Neural cell (in vitro differentiated cells): ENCODE data around the gene SLC16A13. TPM values are rescaled to one million over a fixed set of nuclear protein-coding genes. Genes with fewer than 3 reads are reported as not detected.

Source experiments
- H2AFZ ChIP-seq: fragments of 200-600, 300-800 bp; sonication (generic), shearing (Covaris generic); 2 replicates; pipeline ENCODE4 v1.6.0; 2014; ENCODE audit warnings: low read depth, mild to moderate bottlenecking, antibody characterized with exemption, low read length, moderate library complexity
- H3F3A ChIP-seq: fragments of 200-600 bp; shearing (Covaris generic); 2 replicates; pipeline ENCODE4 v1.6.1; 2016; ENCODE audit warnings: mild to moderate bottlenecking, moderate library complexity, mixed read lengths, antibody characterized with exemption, low read length; ENCODE audit not compliant: insufficient read depth, poor library complexity, severe bottlenecking
- H3K27ac ChIP-seq: fragments of 200-600, 300-800 bp; sonication (generic), shearing (Covaris generic); 2 replicates; pipeline ENCODE4 v1.5.1; 2014; ENCODE audit warnings: mild to moderate bottlenecking, low read length, moderate library complexity
- H3K27me3 ChIP-seq: fragments of 300-800, 200-600 bp; sonication (generic), shearing (Covaris generic); 2 replicates; pipeline ENCODE4 v1.6.0; 2014; ENCODE audit warnings: mild to moderate bottlenecking, low read depth, low read length, moderate library complexity; ENCODE audit not compliant: insufficient read depth
- H3K36me3 ChIP-seq: fragments of 300-800, 200-600 bp; sonication (generic), shearing (Covaris generic); 2 replicates; pipeline ENCODE4 v1.5.1; 2014; ENCODE audit warnings: mild to moderate bottlenecking, antibody characterized with exemption, low read length, moderate library complexity; ENCODE audit not compliant: insufficient read depth
- H3K4me2 ChIP-seq: fragments of 300-800, 200-600 bp; sonication (generic), shearing (Covaris generic); 2 replicates; pipeline ENCODE4 v1.6.0; 2014; ENCODE audit warnings: mild to moderate bottlenecking, low read length
- H3K4me3 ChIP-seq: fragments of 300-800, 200-600 bp; sonication (generic), shearing (Covaris generic); 2 replicates; pipeline ENCODE4 v1.5.1; 2014; ENCODE audit warnings: mild to moderate bottlenecking, low read length, moderate library complexity
- H3K79me2 ChIP-seq: fragments of 200-600 bp; shearing (Covaris generic); replicated peaks from 2 replicates; pipeline ENCODE4 v1.6.0; 2014; ENCODE audit warnings: mild to moderate bottlenecking, low read length, moderate library complexity; ENCODE audit not compliant: insufficient read depth
- H3K9ac ChIP-seq: fragments of 300-800, 200-600 bp; sonication (generic), shearing (Covaris generic); 2 replicates; pipeline ENCODE4 v1.6.1; 2016; ENCODE audit warnings: mild to moderate bottlenecking, low read length, mixed read lengths
- H3K9me2 ChIP-seq: fragments of 200-600 bp; shearing (Covaris generic); 2 replicates; pipeline ENCODE4 v1.6.1; 2016; ENCODE audit warnings: mild to moderate bottlenecking, low read length, mixed read lengths; ENCODE audit not compliant: insufficient read depth
- H3K9me3 ChIP-seq: fragments of 200-600, 300-800 bp; sonication (generic), shearing (Covaris generic); 2 replicates; pipeline ENCODE4 v1.6.1; 2016; ENCODE audit warnings: mild to moderate bottlenecking, mixed run types, low read length, moderate library complexity, mixed read lengths
- H4K20me1 ChIP-seq: fragments of 200-600 bp; shearing (Covaris generic); 2 replicates; pipeline ENCODE4 v1.6.1; 2016; ENCODE audit warnings: mild to moderate bottlenecking, mixed run types; ENCODE audit not compliant: insufficient read depth
- CTCF ChIP-seq: fragments of 450-650 bp; IDR thresholded peaks from 2 replicates; pipeline ENCODE4 v1.5.1; 2014; ENCODE audit warnings: antibody characterized with exemption, mild to moderate bottlenecking, moderate library complexity; ENCODE audit not compliant: poor library complexity, severe bottlenecking
- EP300 ChIP-seq: fragments of 450-650 bp; conservative IDR thresholded peaks from 2 replicates; pipeline ENCODE4 v1.6.1; 2014; ENCODE audit warnings: antibody characterized with exemption, mild to moderate bottlenecking, moderate library complexity; ENCODE audit not compliant: poor library complexity, severe bottlenecking
- EZH2 ChIP-seq: fragments of 200-600, 300-800 bp; shearing (Covaris generic), sonication (generic); IDR thresholded peaks from 2 replicates; pipeline ENCODE4 v1.6.1; 2014; ENCODE audit warnings: antibody characterized with exemption, low read length, borderline replicate concordance, mild to moderate bottlenecking; ENCODE audit not compliant: insufficient read depth, poor library complexity, severe bottlenecking
- MXI1 ChIP-seq: fragments of 450-650 bp; conservative IDR thresholded peaks from 2 replicates; pipeline ENCODE4 v1.6.1; 2014; ENCODE audit warnings: antibody characterized with exemption, mild to moderate bottlenecking; ENCODE audit not compliant: poor library complexity, severe bottlenecking
- POLR2AphosphoS5 ChIP-seq: IDR thresholded peaks from 2 replicates; pipeline ENCODE4 v1.6.1; 2012
- RAD21 ChIP-seq: fragments of 450-650 bp; conservative IDR thresholded peaks from 2 replicates; pipeline ENCODE4 v1.6.1; 2014; ENCODE audit warnings: antibody characterized with exemption, mild to moderate bottlenecking, moderate library complexity
- SMC3 ChIP-seq: fragments of 450-650 bp; conservative IDR thresholded peaks from 2 replicates; pipeline ENCODE4 v1.6.1; 2014; ENCODE audit warnings: antibody characterized with exemption, mild to moderate bottlenecking, moderate library complexity; ENCODE audit not compliant: poor library complexity
- TAF1 ChIP-seq: IDR thresholded peaks from 2 replicates; pipeline ENCODE4 v1.6.1; 2012; ENCODE audit warnings: low read depth
- polyA plus RNA-seq: library from polyadenylated mRNA; depleted of rRNA; stranded (reverse); fragments of >200 nt; gene quantifications from 2 replicates; pipeline ENCODE4 v1.2.3, GENCODE V29; 2014
- TF ChIP-seq, protein P1 (sequence below): IDR thresholded peaks from 2 replicates; pipeline ENCODE4 v1.6.1; 2012; ENCODE audit warnings: borderline replicate concordance

SLC16A13 gene
- polyA plus RNA-seq, 1 donor from 2014 or later, result not detected

DNA sequence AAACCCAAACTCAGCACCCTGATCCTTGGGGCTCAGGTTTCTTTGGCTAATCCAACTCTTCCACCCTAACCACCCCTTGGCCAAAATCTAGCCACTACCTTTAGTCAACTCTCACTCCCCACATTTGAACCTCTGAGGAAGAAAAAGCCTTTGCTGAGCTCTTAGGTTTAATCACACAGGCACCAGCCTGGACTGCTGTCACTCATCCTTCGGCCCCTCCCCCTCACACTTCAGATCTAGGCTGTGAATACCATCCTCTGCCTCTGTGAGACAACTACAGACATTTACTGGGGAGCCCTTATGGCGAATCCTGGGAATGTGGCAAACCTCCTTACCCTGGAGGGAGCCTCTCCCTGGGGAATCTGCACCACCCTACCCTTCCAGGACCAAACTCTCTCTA, 28.7 kb upstream of the SLC16A13 start:
- no peak overlapping the region for H3K27ac ChIP-seq
- no peaks in the 10 kb centered on the region for H3K9me3 ChIP-seq
- no peaks in the 10 kb centered on the region for H3K9me2 ChIP-seq
- H4K20me1 ChIP-seq, result no peaks in the 10 kb centered on the region
- no peak overlapping the region for H3K4me2 ChIP-seq
- no peaks in the 10 kb centered on the region for H3K27me3 ChIP-seq
- H3K36me3 ChIP-seq, result no peaks in the 10 kb centered on the region
- peaks cover 16% of the 10 kb centered on the region for H3K79me2 ChIP-seq
- no peak overlapping the region for H2AFZ ChIP-seq
- no peaks in the 10 kb centered on the region for H3F3A ChIP-seq
- no peak overlapping the region for H3K4me3 ChIP-seq
- TF ChIP-seq TAF1 (no peak), SMC3 (no peak), RAD21 (no peak), MXI1 (no peak), POLR2AphosphoS5 (no peak), CTCF (no peak), EP300 (no peak), EZH2 (no peak)
- TF ChIP-seq, protein P1, sequence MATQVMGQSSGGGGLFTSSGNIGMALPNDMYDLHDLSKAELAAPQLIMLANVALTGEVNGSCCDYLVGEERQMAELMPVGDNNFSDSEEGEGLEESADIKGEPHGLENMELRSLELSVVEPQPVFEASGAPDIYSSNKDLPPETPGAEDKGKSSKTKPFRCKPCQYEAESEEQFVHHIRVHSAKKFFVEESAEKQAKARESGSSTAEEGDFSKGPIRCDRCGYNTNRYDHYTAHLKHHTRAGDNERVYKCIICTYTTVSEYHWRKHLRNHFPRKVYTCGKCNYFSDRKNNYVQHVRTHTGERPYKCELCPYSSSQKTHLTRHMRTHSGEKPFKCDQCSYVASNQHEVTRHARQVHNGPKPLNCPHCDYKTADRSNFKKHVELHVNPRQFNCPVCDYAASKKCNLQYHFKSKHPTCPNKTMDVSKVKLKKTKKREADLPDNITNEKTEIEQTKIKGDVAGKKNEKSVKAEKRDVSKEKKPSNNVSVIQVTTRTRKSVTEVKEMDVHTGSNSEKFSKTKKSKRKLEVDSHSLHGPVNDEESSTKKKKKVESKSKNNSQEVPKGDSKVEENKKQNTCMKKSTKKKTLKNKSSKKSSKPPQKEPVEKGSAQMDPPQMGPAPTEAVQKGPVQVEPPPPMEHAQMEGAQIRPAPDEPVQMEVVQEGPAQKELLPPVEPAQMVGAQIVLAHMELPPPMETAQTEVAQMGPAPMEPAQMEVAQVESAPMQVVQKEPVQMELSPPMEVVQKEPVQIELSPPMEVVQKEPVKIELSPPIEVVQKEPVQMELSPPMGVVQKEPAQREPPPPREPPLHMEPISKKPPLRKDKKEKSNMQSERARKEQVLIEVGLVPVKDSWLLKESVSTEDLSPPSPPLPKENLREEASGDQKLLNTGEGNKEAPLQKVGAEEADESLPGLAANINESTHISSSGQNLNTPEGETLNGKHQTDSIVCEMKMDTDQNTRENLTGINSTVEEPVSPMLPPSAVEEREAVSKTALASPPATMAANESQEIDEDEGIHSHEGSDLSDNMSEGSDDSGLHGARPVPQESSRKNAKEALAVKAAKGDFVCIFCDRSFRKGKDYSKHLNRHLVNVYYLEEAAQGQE, result no peak
- H3K9ac ChIP-seq, result peak overlapping the region; percentile 5

DNA sequence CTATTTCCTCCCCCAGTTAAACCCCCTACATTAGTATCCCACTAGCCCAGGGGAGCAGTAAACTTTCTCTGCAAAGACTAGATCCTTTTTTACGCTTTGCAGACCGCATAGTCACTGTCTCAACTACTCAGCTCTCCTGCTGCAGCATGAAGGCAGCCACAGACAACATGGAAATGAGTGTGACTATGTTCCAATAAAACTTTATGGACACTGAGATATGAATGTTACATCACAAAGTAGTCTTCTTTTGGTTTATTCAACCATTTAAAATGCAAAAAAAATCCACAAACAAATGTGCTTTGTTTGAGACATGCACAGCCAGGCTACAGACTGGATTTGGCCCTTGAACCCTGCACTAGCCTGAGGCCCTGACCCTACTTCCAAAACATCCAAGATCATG, 25.3 kb upstream of the SLC16A13 start:
- H3K27ac ChIP-seq, result no peak overlapping the region
- no peak overlapping the region for H3K9ac ChIP-seq
- no peak for TF ChIP-seq CTCF
- TF ChIP-seq, protein P1, result no peak
- no peak for TF ChIP-seq EP300
- no peak for TF ChIP-seq TAF1
- TF ChIP-seq SMC3, result no peak
- TF ChIP-seq EZH2, result no peak
- TF ChIP-seq POLR2AphosphoS5, result no peak
- TF ChIP-seq RAD21, result no peak
- no peak for TF ChIP-seq MXI1
- no peaks in the 10 kb centered on the region for H3K36me3 ChIP-seq
- peak overlapping the region; percentile 0 for H3K4me2 ChIP-seq
- no peaks in the 10 kb centered on the region for H3K9me3 ChIP-seq
- H3K9me2 ChIP-seq, result no peaks in the 10 kb centered on the region
- no peaks in the 10 kb centered on the region for H3F3A ChIP-seq
- peaks cover 28% of the 10 kb centered on the region for H3K79me2 ChIP-seq
- peak overlapping the region; percentile 81 for H3K4me3 ChIP-seq
- H2AFZ ChIP-seq, result no peak overlapping the region
- H4K20me1 ChIP-seq, result no peaks in the 10 kb centered on the region
- no peaks in the 10 kb centered on the region for H3K27me3 ChIP-seq
